Endothelial cell (in vitro differentiated cells): Measurements from ENCODE around the gene TRMT10B. TPM values are rescaled to one million over a fixed set of nuclear protein-coding genes. Genes with fewer than 3 reads are reported as not detected.
"Not testable (repeated sequence)": the region's sequence is repeated elsewhere in the genome, so short reads cannot be mapped to it uniquely, and the experiment has no call there.

Experiments used
- DNase-seq: peaks from one replicate; pipeline ENCODE4 v3.0.0; 2021; ENCODE audit warnings: low spot score
- H3K27ac Mint-ChIP-seq: one replicate; pipeline ENCODE4 v1.8.0; 2021; ENCODE audit warnings: mixed read lengths, inconsistent platforms; ENCODE audit not compliant: unreplicated experiment
- H3K27me3 Mint-ChIP-seq: one replicate; pipeline ENCODE4 v1.8.0; 2021; ENCODE audit warnings: mild to moderate bottlenecking, moderate library complexity, mixed read lengths, inconsistent platforms; ENCODE audit not compliant: unreplicated experiment
- H3K36me3 Mint-ChIP-seq: one replicate; pipeline ENCODE4 v1.8.0; 2021; ENCODE audit warnings: mild to moderate bottlenecking, low read depth, mixed read lengths, inconsistent platforms; ENCODE audit not compliant: unreplicated experiment
- H3K4me1 Mint-ChIP-seq: one replicate; pipeline ENCODE4 v1.8.0; 2021; ENCODE audit warnings: mild to moderate bottlenecking, mixed read lengths, inconsistent platforms; ENCODE audit not compliant: unreplicated experiment
- H3K4me3 Mint-ChIP-seq: one replicate; pipeline ENCODE4 v1.8.0; 2021; ENCODE audit warnings: mild to moderate bottlenecking, mixed read lengths, inconsistent platforms; ENCODE audit not compliant: unreplicated experiment
- H3K9me3 Mint-ChIP-seq: one replicate; pipeline ENCODE4 v1.8.0; 2021; ENCODE audit warnings: mixed read lengths, inconsistent platforms; ENCODE audit not compliant: unreplicated experiment
- total RNA-seq: library from RNA; stranded (reverse); fragmentation: NEBNext Ultra II Directional; extraction: Animal tissue kit (Norgen Biotek cat#: 25700); gene quantifications from one replicate; pipeline ENCODE4 v1.2.1, GENCODE V29; 2021; ENCODE audit not compliant: unreplicated experiment
- TF ChIP-seq, protein P1 (sequence below): fragments of 200-600 bp; sonication (generic); IDR thresholded peaks from one replicate; pipeline ENCODE4 v1.5.0; 2021; ENCODE audit warnings: antibody characterized with exemption; ENCODE audit not compliant: unreplicated experiment

The TRMT10B gene
- total RNA-seq, 1 donor from 2014 or later, result 4.7 TPM

DNA sequence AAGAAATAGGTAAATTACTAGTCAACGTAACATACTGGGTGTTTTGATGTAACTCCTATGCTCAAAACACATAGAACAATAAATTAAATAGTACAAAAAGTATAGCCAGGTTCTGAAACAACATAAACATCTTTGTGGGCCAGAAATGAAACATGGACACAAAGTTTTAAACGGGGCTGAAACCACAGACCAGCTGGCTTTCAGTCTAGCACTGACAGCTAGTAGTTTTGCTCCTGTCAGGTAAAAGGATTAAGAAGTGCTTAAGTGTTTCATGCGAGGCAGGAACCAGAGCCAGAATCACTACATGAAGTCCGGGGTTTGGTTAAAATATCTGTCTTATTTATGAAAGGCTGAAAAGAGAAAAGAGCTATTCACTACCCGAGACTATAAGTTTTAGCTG, 66.5 kb downstream of the TRMT10B start:
- TF ChIP-seq, protein P1, sequence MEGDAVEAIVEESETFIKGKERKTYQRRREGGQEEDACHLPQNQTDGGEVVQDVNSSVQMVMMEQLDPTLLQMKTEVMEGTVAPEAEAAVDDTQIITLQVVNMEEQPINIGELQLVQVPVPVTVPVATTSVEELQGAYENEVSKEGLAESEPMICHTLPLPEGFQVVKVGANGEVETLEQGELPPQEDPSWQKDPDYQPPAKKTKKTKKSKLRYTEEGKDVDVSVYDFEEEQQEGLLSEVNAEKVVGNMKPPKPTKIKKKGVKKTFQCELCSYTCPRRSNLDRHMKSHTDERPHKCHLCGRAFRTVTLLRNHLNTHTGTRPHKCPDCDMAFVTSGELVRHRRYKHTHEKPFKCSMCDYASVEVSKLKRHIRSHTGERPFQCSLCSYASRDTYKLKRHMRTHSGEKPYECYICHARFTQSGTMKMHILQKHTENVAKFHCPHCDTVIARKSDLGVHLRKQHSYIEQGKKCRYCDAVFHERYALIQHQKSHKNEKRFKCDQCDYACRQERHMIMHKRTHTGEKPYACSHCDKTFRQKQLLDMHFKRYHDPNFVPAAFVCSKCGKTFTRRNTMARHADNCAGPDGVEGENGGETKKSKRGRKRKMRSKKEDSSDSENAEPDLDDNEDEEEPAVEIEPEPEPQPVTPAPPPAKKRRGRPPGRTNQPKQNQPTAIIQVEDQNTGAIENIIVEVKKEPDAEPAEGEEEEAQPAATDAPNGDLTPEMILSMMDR, result no peak

DNA sequence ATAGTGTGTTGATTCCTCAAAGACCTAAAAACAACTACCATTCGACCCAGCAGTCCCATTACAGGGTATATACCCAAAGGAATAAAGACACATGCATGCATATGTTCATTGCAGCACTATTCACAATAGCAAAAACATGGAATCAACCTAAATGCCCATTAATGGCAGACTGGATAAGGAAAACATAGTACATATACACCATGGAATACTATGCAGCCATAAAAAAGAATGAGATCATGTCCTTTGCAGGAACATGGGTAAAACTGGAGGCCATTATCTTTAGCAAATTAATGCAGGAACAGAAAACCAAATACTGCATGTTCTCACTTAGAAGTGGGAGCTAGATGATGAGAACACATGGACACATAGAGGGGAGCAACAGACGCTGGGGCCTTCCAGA, 71.6 kb downstream of the TRMT10B start:
- not testable (repeated sequence) for H3K27me3 Mint-ChIP-seq, H3K4me3 Mint-ChIP-seq, H3K4me1 Mint-ChIP-seq, H3K9me3 Mint-ChIP-seq, DNase-seq, H3K27ac Mint-ChIP-seq
- H3K36me3 Mint-ChIP-seq, result peaks cover 17% of the 10 kb centered on the region

More for the DNA sequence above, 66.5 kb downstream of the TRMT10B start:
- Mint-ChIP-seq H3K9me3 (no peaks in the 10 kb centered on the region), H3K4me3 (no peak overlapping the region), H3K27ac (no peak overlapping the region), H3K36me3 (peaks cover 14% of the 10 kb centered on the region), H3K4me1 (no peaks in the 10 kb centered on the region), H3K27me3 (peaks cover 2% of the 10 kb centered on the region)
- no peak for DNase-seq

DNA sequence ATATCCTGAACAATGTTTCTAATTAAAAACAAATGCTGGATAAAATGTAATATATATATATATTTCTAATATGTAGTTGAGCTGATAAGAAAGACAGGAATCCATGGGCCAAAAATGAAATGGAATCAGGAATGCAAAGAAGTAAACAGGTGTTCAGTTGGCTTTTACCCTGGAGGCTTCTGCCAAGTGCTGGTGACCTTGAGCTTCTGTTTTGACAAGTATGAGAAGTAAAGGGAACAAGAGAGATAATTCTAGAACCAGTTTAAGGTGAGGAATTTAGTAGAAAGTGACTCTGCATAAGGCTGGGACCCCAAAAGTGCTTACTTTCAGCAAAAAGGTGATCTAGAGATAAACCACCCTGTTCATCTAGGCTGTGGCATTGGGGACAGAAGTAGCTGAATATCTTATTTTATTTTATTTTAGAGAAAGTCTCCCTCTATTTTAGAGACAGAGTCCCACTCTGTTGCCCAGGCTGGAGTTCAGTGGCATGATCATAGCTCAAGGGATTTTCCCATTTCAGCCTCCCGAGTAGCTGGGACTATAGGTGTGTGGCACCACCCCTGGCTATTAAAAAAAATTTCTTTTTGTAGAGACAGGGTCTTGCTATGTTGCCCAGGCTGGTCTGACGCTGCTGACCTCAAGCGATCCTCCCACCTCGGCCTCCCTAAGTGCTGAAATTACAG, 74.0 kb downstream of the TRMT10B start:
- H3K27me3 Mint-ChIP-seq, result no peaks in the 10 kb centered on the region

More for the DNA sequence above, 74.0 kb downstream of the TRMT10B start:
- Mint-ChIP-seq H3K4me1 (no peaks in the 10 kb centered on the region), H3K9me3 (no peaks in the 10 kb centered on the region), H3K27ac (no peak overlapping the region), H3K36me3 (peaks cover 11% of the 10 kb centered on the region), H3K4me3 (no peak overlapping the region)
- TF ChIP-seq, protein P1, result no peak
- no peak for DNase-seq

Other genes with a start within 250 kb of the TRMT10B start
- gene FBXO10, start 177.4 kb upstream of the TRMT10B start, total RNA-seq, result 24.2 TPM
- 52.5 TPM for gene TOMM5, start 161.2 kb upstream of the TRMT10B start, total RNA-seq
- gene FRMPD1, start 102.9 kb upstream of the TRMT10B start, total RNA-seq, result 0.08 TPM
- 30.8 TPM for gene EXOSC3, start 31.3 kb downstream of the TRMT10B start, total RNA-seq
- 14.9 TPM for gene DCAF10, start 47.0 kb downstream of the TRMT10B start, total RNA-seq
- gene SLC25A51, start 150.3 kb downstream of the TRMT10B start, total RNA-seq, result 28.5 TPM